GM12872 (cell line): Measurements from ENCODE around the gene ANKRD33B.

ENCODE experiments used
- CTCF ChIP-seq: IDR thresholded peaks from 3 replicates; pipeline ENCODE4 v1.5.1; 2011; ENCODE audit warnings: low read depth, mild to moderate bottlenecking, low read length, moderate library complexity; ENCODE audit not compliant: insufficient read depth

ANKRD33B gene

DNA sequence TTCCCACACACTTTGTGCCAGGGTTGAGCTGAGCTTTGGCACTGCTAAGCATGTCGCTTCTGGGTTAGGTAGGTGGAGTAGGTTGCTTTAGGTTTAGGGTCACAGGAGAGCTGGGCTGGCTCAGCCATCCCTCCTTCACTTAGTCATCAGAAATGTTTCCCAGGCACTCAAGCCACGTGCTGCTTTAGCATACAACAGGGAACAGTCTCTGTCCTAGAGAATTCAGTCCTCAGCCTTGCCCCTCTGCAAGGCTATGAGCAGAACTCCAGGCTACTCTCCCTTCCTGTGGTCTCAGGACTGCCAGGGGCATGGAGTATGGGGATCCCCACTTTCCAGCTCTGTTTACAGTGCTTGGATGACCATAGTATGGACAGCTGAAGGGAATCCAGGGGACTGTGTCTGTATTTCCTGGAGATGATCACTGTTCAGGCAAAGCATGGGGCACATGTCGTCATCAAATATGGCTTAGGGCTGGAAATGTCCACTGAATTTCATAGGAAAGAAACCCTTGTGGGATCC is 7.5 kb upstream of the ANKRD33B start:
- no peak for TF ChIP-seq CTCF

- no peak for TF ChIP-seq CTCF
Measured at GRCh38 chr5:10556893-10557746, 6.8 kb upstream of the ANKRD33B start.

DNA sequence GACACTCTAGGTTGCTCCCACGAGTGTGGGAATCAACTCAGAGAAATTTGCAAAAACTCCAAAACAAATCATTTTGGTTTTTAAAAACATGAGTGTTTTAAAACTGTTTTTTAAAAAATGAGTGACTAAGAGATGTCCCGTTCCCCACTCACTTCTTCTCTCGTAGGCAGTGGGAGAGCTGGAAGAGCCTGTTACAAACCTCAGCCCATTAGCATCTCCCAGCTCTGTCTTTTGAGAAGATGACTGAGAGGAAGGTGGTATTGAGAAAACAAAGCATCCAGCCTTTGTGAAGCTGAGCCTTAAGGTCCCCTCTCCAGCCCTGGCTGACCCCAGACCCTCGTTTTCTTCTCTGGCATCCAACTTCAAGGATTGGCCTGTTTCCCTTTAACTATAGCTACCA is 4.7 kb upstream of the ANKRD33B start:
- no peak for TF ChIP-seq CTCF

DNA sequence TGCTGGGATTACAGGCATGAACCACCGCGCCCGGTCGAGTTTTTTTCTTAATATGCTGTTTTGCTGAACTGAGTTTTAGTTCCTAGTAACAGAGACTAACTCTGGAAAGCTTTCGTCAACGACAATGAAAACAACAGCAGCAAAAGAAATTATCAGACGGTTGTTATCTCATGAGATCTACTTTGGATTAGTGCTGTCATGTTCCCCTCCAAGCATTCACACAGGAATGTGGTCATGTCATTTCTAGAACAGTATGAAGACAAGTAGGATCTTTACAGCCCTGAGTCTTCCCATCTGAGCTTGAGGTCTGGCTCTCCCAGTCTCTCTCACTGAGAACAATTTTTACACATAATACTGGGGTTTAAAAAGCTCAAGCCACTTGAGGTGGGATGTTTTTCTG is 4.0 kb upstream of the ANKRD33B start:
- TF ChIP-seq CTCF: no peak

- no peak for TF ChIP-seq CTCF
Measured at GRCh38 chr5:10562201-10563109, 1.4 kb upstream of the ANKRD33B start.

DNA sequence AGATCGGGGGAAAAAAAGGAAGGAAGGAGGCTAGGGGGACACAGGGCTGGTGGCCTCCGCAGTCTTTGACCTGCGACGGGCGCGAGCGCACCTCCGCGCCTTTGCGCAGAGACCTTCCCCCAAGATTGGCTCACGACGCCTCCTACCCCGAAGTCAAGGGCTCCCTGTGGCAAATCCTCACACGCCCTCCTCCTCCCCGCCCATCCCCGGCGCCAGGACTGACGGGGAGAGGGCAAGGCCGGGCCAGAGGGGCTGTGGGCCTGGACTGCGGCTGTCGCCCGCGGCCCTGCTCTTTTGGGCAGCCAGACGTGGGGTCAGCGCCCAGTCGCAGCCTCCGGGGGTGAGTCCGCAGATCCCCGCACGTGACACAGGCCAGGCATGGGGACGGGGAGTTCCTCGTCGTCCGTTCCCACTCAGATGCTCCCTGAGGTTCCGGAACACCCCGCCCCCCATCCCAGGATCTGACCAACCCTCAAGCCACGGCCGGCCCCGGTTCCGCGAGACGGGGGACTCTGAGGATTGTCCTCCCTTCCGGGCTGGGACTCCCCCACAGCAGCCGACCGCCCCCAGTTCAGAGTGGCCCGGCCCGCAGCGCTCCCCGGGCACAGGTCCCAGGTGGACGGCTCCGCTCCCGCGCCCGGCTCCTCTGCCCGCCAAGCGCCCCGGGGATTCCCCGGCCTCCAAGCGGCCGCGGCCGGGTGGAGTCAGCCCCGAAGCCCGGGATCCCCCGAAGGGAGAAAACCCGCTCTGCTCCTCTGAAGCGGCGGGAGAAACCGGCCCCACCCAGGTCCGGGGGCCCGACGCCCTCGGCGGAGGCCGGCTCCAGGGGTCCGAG is 543 bp upstream of the ANKRD33B start:
- no peak for TF ChIP-seq CTCF
